GM21737 (cell line): ENCODE data around the gene ZNF668.

ENCODE experiments used
- ATAC-seq: cut with Tn5 transposase; IDR thresholded peaks from one replicate; pipeline ENCODE4 v1.9.1; 2021; ENCODE audit warnings: mild to moderate bottlenecking, moderate library complexity; ENCODE audit not compliant: unreplicated experiment

Gene ZNF668

DNA sequence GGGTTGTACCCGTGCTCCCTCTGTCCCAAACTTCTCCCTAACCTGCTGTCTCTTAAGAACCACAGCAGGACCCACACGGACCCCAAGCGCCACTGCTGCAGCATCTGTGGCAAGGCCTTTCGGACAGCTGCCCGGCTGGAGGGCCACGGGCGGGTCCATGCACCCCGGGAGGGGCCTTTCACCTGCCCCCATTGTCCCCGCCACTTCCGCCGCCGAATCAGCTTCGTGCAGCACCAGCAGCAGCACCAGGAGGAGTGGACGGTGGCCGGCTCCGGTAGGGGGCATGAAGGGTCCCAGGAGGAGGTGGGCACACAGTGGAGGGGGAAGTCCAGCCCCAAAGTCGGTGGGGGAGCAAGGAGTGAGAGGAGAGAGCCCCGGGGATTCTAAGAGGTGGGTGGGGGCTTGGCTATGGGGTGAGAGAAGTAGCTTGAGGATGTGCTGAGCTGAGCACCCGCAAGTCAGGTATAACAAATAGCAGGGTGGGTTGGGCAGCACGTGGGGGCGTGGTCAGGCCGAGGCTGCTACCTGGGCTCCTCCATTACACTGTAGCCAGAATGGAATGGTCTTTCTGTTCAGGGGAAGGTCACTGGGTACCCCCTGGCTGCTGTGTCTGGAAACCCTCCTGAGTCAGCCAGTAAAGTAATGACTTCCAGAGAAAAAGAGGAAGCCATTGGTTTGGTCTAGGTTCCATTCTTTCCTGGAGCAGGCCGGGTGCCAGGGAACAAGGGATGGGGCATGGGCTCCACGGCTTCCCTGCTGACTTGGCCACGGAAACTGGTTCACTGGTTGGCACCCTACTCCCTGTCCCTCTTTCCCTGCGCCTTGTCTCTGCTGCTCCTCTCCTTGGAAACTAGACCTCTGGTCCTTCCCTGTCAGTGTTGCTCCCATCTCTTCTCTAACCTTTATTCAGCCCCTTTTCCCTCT is 7.7 kb upstream of the ZNF668 start:
- no peak for ATAC-seq

DNA sequence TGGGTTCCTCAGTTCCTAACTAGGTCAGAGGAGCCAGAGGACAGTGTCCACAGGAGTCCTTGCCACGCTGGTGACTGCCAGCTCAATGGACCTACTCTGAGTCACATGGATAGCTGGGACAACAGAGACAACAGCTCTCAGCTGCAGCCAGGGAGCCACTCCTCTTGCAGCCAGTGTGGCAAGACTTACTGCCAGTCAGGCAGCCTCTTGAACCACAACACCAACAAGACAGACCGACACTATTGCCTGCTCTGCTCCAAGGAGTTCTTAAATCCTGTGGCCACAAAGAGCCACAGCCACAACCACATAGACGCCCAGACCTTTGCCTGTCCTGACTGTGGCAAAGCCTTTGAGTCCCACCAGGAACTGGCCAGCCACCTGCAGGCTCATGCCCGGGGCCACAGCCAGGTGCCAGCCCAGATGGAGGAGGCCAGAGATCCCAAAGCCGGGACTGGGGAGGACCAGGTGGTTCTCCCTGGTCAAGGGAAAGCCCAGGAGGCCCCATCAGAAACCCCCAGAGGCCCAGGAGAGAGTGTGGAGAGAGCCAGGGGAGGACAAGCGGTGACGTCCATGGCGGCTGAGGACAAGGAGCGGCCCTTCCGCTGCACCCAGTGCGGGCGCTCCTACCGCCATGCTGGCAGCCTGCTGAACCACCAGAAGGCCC is 6.8 kb upstream of the ZNF668 start:
- ATAC-seq = no peak

DNA sequence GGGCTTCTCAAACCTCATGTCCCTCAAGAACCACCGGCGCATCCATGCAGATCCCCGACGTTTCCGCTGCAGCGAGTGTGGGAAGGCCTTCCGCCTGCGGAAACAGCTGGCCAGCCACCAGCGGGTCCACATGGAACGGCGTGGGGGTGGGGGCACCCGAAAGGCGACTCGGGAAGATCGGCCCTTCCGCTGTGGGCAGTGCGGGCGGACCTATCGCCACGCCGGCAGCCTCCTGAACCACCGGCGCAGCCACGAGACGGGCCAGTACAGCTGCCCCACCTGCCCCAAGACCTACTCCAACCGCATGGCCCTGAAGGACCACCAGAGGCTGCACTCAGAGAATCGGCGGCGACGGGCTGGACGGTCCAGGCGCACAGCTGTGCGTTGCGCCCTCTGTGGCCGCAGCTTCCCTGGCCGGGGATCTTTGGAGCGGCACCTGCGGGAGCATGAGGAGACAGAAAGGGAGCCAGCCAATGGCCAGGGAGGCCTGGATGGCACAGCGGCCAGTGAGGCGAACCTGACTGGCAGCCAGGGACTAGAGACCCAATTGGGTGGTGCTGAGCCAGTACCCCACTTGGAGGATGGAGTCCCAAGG is 6.1 kb upstream of the ZNF668 start:
- ATAC-seq = no peak

DNA sequence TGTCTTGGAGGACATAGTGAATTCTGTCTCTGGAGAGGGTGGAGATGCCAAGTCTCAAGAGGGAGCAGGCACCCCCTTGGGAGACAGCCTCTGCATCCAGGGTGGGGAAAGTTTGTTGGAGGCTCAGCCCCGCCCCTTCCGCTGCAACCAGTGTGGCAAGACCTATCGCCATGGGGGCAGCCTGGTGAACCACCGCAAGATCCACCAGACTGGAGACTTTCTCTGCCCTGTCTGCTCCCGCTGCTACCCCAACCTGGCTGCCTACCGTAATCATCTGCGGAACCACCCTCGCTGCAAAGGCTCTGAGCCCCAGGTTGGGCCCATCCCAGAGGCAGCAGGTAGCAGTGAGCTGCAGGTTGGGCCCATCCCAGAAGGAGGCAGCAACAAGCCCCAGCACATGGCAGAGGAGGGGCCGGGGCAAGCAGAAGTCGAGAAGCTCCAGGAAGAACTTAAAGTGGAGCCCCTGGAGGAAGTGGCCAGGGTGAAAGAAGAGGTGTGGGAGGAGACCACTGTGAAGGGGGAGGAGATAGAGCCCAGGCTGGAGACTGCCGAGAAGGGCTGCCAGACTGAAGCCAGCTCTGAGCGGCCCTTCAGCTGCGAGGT is 5.4 kb upstream of the ZNF668 start:
- ATAC-seq = no peak

DNA sequence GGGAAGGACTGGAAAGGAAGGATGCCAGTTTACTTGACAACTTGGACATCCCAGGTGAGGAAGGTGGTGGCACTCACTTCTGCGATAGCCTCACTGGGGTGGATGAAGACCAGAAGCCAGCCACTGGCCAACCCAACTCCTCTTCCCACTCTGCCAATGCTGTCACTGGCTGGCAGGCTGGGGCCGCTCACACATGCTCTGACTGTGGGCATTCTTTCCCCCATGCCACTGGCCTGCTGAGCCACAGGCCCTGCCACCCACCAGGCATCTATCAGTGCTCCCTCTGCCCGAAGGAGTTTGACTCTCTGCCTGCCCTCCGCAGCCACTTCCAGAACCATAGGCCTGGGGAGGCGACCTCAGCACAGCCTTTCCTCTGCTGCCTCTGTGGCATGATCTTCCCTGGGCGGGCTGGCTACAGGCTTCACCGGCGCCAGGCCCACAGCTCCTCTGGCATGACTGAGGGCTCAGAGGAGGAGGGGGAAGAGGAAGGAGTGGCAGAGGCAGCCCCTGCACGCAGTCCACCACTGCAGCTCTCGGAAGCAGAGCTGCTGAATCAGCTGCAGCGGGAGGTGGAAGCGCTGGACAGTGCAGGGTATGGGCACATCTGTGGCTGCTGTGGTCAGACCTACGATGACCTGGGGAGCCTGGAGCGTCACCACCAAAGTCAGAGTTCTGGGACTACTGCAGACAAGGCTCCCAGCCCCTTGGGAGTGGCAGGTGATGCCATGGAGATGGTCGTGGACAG is 4.7 kb upstream of the ZNF668 start:
- ATAC-seq = no peak

DNA sequence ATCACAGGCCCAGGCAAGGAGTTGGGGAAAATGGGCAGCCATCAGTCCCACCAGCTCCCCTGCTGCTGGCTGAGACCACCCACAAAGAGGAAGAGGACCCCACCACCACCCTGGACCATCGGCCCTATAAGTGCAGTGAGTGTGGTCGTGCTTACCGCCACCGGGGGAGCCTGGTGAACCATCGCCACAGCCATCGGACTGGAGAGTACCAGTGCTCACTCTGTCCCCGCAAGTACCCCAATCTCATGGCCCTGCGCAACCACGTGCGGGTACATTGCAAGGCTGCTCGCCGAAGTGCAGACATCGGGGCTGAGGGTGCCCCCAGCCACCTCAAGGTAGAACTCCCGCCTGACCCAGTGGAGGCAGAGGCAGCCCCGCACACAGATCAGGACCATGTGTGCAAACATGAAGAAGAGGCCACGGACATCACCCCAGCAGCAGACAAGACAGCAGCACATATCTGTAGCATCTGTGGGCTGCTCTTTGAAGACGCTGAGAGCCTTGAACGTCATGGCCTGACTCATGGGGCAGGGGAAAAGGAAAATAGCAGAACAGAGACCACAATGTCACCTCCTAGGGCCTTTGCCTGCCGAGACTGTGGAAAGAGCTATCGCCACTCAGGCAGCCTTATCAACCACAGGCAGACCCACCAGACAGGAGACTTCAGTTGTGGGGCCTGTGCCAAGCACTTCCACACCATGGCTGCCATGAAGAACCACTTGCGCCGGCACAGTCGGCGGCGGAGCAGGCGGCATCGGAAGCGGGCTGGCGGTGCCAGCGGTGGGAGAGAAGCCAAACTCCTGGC is 3.8 kb upstream of the ZNF668 start:
- ATAC-seq = no peak

DNA sequence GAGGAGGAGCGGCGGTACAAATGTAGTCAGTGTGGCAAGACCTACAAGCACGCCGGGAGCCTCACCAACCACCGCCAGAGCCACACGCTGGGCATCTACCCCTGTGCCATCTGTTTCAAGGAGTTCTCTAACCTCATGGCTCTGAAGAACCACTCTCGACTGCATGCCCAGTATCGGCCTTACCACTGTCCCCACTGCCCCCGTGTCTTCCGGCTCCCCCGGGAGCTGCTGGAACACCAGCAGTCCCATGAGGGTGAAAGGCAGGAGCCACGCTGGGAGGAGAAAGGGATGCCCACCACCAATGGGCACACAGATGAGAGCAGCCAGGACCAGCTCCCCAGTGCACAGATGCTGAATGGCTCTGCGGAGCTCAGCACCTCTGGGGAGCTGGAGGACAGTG is 3.0 kb upstream of the ZNF668 start:
- ATAC-seq = no peak

DNA sequence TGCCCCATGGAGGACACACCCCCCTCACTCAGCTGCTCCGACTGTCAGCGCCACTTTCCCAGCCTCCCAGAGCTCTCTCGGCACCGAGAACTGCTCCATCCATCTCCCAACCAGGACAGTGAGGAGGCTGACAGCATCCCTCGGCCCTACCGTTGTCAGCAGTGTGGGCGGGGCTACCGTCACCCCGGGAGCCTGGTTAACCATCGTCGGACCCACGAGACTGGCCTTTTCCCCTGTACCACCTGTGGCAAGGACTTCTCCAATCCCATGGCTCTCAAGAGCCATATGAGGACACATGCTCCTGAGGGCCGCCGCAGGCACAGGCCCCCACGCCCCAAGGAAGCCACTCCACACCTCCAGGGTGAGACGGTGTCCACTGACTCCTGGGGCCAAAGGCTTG is 2.3 kb upstream of the ZNF668 start:
- ATAC-seq = no peak

DNA sequence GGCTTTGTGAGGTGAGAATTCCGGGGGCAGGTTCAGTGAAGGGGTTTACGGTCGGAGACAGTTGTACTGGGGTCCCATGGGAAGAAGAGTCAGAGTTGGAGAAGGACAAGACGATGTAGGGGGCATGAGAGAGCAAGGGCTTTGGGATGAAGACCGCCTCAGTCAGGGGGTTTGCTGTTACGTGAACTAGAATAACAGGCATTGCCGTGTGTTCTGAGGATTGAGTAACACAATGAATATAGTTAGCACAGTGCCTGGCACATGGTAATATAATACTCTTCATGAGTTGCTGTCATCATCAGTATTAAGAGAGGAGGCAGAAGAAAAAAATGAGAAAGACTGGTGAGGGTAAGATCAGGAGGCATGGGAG is 759 bp upstream of the ZNF668 start:
- no peak for ATAC-seq

DNA sequence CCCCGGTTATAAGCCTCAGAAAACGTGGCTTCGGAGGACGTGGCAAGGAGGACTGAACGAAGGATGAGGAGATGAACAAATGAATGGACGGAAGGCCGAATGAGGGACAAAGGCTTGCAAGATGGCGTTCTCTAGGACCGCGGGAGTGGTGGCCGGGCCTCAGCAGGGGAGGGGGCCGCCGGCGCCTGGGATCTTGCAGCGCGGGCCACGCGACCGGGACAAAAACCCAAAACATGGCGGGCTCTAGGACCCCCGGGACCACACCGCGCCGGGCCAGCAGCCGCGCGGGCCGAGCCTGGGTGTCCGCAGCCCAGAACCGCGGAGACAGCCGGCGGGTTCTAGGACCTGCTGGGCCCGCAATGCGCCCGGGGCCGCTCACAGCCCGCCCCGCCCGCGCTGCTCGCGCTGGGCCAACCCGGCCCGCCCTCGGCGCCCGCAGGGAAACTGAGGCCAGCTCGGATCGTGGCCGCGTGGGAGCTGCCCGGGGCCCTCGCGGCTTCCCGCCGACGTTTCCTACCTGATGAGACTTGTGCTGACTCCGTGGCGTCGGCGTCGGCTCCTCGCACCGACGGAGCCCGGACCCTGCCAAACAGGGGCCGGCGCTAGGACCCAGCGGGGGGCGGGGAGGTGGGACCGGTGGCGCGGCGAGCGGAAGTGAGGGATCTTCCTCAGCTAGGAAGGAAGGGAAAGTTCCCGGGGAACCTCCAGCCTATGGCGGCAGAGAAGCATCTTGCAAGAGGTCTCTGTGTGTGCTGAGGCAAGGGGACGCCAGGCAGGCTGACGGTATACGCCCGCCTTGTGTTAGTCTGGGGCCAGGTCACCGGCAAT is 684 bp downstream of the ZNF668 start:
- ATAC-seq = peak; percentile 45

DNA sequence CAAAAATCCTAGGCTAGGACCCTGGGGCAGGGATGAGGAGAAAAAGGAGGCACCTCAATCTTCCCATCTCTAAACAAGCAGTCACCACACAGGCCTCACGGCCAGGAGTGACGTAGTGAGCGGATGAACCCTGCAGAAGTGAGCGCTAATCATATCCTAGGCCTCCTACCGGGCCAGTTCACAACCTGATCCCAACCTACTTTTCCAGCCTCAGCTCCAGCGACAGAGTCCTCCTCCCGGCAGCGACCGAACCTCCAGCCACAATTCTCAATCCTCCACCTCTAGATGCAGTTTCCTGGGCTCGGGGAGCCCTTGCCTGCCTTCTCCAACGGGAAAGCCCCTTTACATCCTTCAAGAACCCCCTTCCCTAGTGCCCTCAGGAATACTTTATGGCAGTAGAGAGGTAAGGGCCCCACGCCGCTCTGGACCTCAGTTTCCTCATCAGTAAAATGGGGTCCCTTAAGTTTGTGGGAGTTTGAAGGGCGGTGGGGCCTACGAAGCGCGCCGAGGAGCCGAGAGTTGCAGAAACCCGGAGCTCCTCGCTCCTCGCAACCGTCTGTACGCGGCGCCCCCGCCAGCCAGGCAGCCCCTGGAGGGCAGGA is 1.4 kb downstream of the ZNF668 start:
- no peak for ATAC-seq

DNA sequence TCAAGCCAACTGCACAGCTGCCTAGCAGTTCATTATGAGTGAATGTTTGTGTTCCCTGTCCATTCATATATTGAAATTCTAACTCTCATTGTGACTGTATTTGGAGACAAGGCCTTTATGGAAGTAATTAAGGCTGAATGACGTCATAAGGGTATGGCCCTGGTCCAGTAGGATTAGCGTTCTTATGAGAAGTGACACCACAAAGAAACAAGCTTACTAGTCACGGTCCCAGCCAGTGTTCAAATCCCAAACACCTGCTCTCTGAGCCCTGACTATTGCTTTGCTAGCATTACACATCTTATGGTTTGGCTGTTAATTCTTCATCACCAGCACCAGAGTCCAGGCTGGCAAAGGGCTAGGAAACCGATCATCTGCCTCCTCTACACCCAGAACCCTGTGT is 2.2 kb downstream of the ZNF668 start:
- ATAC-seq = no peak

DNA sequence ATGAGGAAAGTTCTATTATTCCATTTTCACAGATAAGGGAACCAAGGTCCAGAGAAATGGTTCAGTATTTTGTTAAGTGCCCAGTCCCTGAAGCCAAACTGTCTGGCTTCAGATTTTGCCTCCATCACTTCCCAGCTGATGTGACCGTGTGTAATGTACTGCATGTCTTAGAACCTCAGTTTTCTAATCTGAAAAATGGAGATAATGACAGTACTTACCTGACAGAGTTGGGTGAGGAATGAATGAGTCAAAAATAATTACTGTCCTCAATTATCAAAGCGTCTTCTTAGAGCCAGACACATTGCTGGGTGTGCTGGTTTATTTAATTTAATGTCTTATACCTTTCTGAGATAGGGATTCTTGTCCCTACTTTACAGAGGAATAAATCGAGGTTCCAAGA is 6.7 kb downstream of the ZNF668 start:
- ATAC-seq = no peak

DNA sequence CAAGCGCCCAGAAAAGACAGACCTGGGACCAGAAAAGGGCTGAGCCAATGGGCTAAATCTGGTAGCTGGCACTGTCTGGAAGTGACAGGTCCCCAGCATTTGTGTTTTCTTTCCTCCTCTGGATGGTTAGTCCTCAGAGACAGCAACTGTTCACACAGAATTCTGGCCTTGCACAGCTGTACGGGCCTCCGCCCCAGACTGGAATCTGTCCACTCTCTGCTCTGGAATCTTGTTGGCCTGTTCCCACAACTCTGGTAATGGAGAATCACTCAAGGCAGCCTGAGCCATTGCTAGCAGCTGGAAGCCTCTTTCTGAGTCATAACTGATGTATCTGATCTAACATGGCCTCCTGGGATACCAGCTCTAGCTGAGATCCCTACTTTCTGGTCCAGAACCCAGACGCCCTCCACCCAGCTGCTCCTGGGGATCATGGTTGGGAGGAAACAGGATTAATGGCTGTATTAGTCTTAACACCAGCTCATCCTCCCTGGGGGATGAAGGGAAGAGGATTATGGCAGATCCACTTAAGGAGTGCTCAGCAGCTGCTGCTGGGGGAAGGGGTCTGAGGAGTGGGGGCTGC is 9.1 kb downstream of the ZNF668 start:
- ATAC-seq = no peak

DNA sequence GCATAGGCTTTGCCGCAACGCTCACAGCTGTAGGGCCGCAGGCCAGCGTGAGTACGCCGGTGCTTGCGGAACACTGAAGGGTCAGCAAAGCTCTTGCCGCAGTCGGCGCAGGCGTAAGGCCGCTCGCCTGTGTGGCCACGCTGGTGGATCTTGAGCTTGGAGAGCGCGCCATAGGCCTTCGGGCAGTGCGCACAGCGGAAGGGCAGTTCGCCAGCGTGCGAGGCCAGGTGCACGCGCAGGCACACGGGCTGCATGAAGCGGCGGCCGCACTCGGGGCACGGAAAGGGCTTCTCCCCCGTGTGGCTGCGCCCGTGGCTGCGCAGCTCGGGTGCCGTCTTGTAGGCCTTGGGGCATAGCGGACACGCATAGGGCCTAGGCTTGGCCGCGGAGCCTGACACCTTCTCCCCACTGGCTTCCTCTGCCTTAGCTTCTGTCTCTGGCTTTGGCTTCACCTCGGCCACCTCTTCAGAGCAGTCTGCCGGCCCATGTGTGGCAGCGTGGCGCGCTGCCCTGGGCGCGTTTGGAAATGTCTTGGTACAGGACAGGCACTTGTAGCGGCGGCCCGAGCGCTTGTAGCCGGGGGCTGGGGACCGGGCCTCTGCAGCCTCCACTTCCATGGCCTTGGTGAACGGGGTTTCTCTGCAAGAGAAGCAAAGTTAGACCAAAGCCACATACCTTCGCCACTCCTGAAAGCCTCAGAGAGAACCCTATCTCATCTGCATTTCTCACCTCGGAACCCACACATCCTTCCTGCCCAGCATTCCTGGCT is 10.0 kb downstream of the ZNF668 start:
- no peak for ATAC-seq

DNA sequence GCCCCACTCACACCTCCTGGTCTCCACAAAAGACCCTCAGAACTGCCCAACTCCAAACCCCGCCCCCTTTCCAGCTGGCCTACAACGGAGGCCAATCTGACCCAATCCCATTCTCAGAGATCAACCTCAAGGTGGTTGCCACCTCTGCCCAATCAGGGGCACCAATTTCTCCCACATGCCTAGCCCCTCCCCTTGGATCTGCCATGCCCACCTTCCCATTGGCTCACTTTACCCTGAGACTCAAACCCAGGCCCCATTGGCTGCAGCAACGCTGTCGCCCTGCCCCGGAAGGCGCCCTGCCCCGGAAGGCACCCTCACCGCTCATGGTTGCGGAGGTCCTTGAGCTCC is 10.6 kb downstream of the ZNF668 start:
- no peak for ATAC-seq

DNA sequence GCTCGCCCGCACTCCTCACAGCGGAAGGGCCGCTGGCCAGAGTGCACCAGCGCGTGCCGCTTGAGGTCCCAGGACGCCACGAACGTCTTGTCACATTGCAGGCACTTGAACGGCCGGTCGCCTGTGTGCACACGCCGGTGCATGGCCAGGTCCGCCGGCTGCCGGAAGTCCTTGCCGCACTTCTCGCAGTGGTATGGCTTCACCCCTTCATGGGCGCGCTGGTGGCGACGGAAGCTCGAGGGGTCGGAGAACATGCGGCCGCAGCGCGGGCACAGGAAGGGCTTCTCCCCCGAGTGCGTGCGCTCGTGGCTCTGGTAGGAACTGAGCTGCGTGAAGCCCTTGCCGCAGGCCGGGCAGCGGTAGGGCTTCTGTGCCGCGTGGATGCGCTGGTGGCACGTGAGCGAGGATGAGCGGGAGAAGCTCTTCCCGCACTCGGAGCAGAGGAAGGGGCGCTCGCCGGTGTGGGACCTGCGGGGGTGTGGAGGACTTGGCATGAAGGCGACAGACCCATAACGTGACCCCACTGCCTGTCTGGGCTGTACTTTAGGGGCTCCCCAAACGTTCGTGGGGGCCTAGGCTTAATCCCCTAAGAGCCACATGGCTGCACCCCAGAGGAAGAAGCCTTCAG is 12.1 kb downstream of the ZNF668 start:
- ATAC-seq = no peak
